Hepatic stellate cell (primary cell): ENCODE results near the gene AEBP2.
"Not testable (repeated sequence)": the region's sequence is repeated elsewhere in the genome, so short reads cannot be mapped to it uniquely, and the experiment has no call there.

Source experiments
- DNase-seq: peaks from one replicate; pipeline ENCODE4 v3.0.0; 2011; ENCODE audit warnings: low spot score

The AEBP2 gene

GRCh38 chr12:19507823-19508222, 68.5 kb downstream of the AEBP2 start:
- DNase-seq: peak; percentile 35

GRCh38 chr12:19510461-19510860, 71.2 kb downstream of the AEBP2 start:
- no peak for DNase-seq

GRCh38 chr12:19515179-19515578, 75.9 kb downstream of the AEBP2 start:
- no peak for DNase-seq

- DNase-seq: no peak
These were observed 78.3 kb downstream of the AEBP2 start for GRCh38 chr12:19517583-19517982.

- DNase-seq: no peak
These were observed 78.9 kb downstream of the AEBP2 start for GRCh38 chr12:19518209-19518608.

GRCh38 chr12:19520646-19521415, 81.5 kb downstream of the AEBP2 start:
- no peak for DNase-seq

GRCh38 chr12:19525274-19525673, 86.0 kb downstream of the AEBP2 start:
- no peak for DNase-seq

GRCh38 chr12:19527866-19528265, 88.6 kb downstream of the AEBP2 start:
- DNase-seq: no peak

GRCh38 chr12:19528750-19529149, 89.5 kb downstream of the AEBP2 start:
- no peak for DNase-seq

GRCh38 chr12:19529951-19530636, 90.8 kb downstream of the AEBP2 start:
- DNase-seq: peak; percentile 65

GRCh38 chr12:19530637-19531023, 91.3 kb downstream of the AEBP2 start:
- no peak for DNase-seq

- DNase-seq: no peak
These were observed 94.3 kb downstream of the AEBP2 start for GRCh38 chr12:19533567-19533966.

GRCh38 chr12:19539071-19539470, 99.8 kb downstream of the AEBP2 start:
- DNase-seq: no peak

GRCh38 chr12:19539836-19540235, 100.5 kb downstream of the AEBP2 start:
- no peak for DNase-seq

- no peak for DNase-seq
These were observed 103.3 kb downstream of the AEBP2 start for GRCh38 chr12:19542606-19543005.

GRCh38 chr12:19544353-19544752, 105.1 kb downstream of the AEBP2 start:
- DNase-seq: no peak

GRCh38 chr12:19545301-19545700, 106.0 kb downstream of the AEBP2 start:
- DNase-seq: no peak

GRCh38 chr12:19546027-19546426, 106.7 kb downstream of the AEBP2 start:
- DNase-seq: no peak

- no peak for DNase-seq
These were observed 107.4 kb downstream of the AEBP2 start for GRCh38 chr12:19546611-19547162.

GRCh38 chr12:19547271-19547671, 108.0 kb downstream of the AEBP2 start:
- DNase-seq: no peak

GRCh38 chr12:19548834-19549233, 109.5 kb downstream of the AEBP2 start:
- no peak for DNase-seq

GRCh38 chr12:19550626-19551025, 111.3 kb downstream of the AEBP2 start:
- no peak for DNase-seq

GRCh38 chr12:19552441-19553097, 113.3 kb downstream of the AEBP2 start:
- DNase-seq: not testable (repeated sequence)
